OCI-LY7 (cell line): Measurements from ENCODE around the gene HHLA2. TPM values are rescaled to one million over a fixed set of nuclear protein-coding genes. Genes with fewer than 3 reads are reported as not detected.

Source experiments
- BruUV-seq: library from RNA; stranded (reverse); fragments of 400-500 nt; replicated peaks from 2 replicates; lab custom pipeline; 2021; lab: Mats Ljungman, UMichigan
- CTCF ChIA-PET: fragments of 300-600 bp; sonication (Branson Sonifier 250); formaldehyde crosslinking; loops from one replicate; lab custom pipeline; 2022; ENCODE audit warnings: antibody characterized with exemption; ENCODE audit not compliant: unreplicated experiment; lab: Charles Lee
- POLR2A ChIA-PET: fragments of 300-600 bp; sonication (Branson Sonifier 250); formaldehyde crosslinking; loops from one replicate; lab custom pipeline; 2022; ENCODE audit warnings: antibody characterized with exemption; lab: Charles Lee
- DNase-seq: peaks from one replicate; pipeline ENCODE4 v3.0.0-alpha.2; 2015; ENCODE audit warnings: low spot score
- H2AFZ ChIP-seq: fragments of 200-600 bp; sonication (generic), shearing (Covaris generic); 2 replicates; pipeline ENCODE4 v1.6.1; 2014; ENCODE audit warnings: mild to moderate bottlenecking, antibody characterized with exemption, low read length, moderate library complexity
- H3K27ac ChIP-seq: fragments of 200-600 bp; sonication (generic); 2 replicates; pipeline ENCODE4 v1.5.1; 2014; ENCODE audit warnings: mixed run types, low read depth, mild to moderate bottlenecking, moderate library complexity, low read length, inconsistent platforms; ENCODE audit not compliant: poor library complexity, severe bottlenecking
- H3K36me3 ChIP-seq: fragments of 200-600 bp; sonication (generic); 2 replicates; pipeline ENCODE4 v1.6.1; 2014; ENCODE audit warnings: mild to moderate bottlenecking, antibody characterized with exemption, low read length, moderate library complexity, mixed read lengths; ENCODE audit not compliant: insufficient read depth
- H3K4me1 ChIP-seq: fragments of 200-600 bp; sonication (generic); 2 replicates; pipeline ENCODE4 v1.5.1; 2014; ENCODE audit warnings: mild to moderate bottlenecking, low read length; ENCODE audit not compliant: insufficient read depth, poor library complexity, severe bottlenecking
- H3K4me2 ChIP-seq: fragments of 200-600 bp; sonication (generic); 2 replicates; pipeline ENCODE4 v1.6.1; 2014; ENCODE audit warnings: mild to moderate bottlenecking, low read length
- H3K4me3 ChIP-seq: fragments of 200-600 bp; sonication (generic); 2 replicates; pipeline ENCODE4 v1.5.1; 2014; ENCODE audit warnings: mild to moderate bottlenecking, low read depth, low read length; ENCODE audit not compliant: poor library complexity, severe bottlenecking
- H3K79me2 ChIP-seq: fragments of 200-600 bp; sonication (generic); 2 replicates; pipeline ENCODE4 v1.6.1; 2016; ENCODE audit warnings: low read depth, mild to moderate bottlenecking, low read length, moderate library complexity, mixed read lengths; ENCODE audit not compliant: insufficient read depth
- H3K9me2 ChIP-seq: fragments of 200-600 bp; sonication (generic); 2 replicates; pipeline ENCODE4 v1.6.1; 2016; ENCODE audit warnings: mild to moderate bottlenecking, low read length, mixed read lengths; ENCODE audit not compliant: insufficient read depth
- H3K9me3 ChIP-seq: fragments of 200-600 bp; sonication (generic); 2 replicates; pipeline ENCODE4 v1.6.1; 2014; ENCODE audit warnings: mild to moderate bottlenecking, mixed run types, low read length, mixed read lengths
- H4K20me1 ChIP-seq: fragments of 200-600 bp; sonication (generic); 2 replicates; pipeline ENCODE4 v1.6.1; 2014; ENCODE audit warnings: mild to moderate bottlenecking, antibody characterized with exemption, low read length, moderate library complexity, mixed read lengths; ENCODE audit not compliant: insufficient read depth
- CTCF ChIP-seq: fragments of 200-600 bp; sonication (generic); conservative IDR thresholded peaks from 2 replicates; pipeline ENCODE4 v1.5.1; 2014; ENCODE audit warnings: mild to moderate bottlenecking, antibody characterized with exemption, low read length, moderate library complexity, mixed read lengths
- EZH2phosphoT487 ChIP-seq: fragments of 200-600 bp; sonication (generic); IDR thresholded peaks from 2 replicates; pipeline ENCODE4 v1.6.1; 2018; ENCODE audit warnings: low read depth, borderline replicate concordance, mild to moderate bottlenecking, mixed run types, antibody characterized with exemption, low read length, moderate library complexity, mixed read lengths
- intact Hi-C: fragments of 100-400 bp; cut with micrococcal nuclease; formaldehyde crosslinking; loops from one replicate; pipeline ENCODE4 v1.10.0; 2022; ENCODE audit not compliant: unreplicated experiment
- total RNA-seq, 2 experiments: library from RNA; depleted of rRNA in 1 of 2; stranded (reverse); fragments of >200 nt in 1 of 2; shearing (Covaris generic) in 1 of 2; gene quantifications; 2 replicates each; pipeline ENCODE4 v1.2.3, GENCODE V29; 2014 to 2022

HHLA2 gene
- total RNA-seq, 2 experiments from 2014 or later: not detected

- no peaks in the 10 kb centered on the region for H3K79me2 ChIP-seq
- intact Hi-C loops: no loop called here
- POLR2A ChIA-PET: interaction anchor here (0.7 kb wide), 1 partner anchor 55 kb away, joined by 3 read pairs; no protein-coding TSS in a partner anchor
- CTCF ChIA-PET: no interaction called here
- no peak overlapping the region for H3K4me3 ChIP-seq
- no peaks in the 10 kb centered on the region for H3K9me2 ChIP-seq
- H3K27ac ChIP-seq: no peak overlapping the region
- no peaks in the 10 kb centered on the region for H3K4me1 ChIP-seq
- no peak overlapping the region for H3K4me2 ChIP-seq
- H4K20me1 ChIP-seq: no peaks in the 10 kb centered on the region
- TF ChIP-seq CTCF (no peak), EZH2phosphoT487 (no peak)
- H2AFZ ChIP-seq: no peak overlapping the region
- no peaks in the 10 kb centered on the region for H3K36me3 ChIP-seq
- no peak for DNase-seq
- no TSS peak for BruUV-seq
- no peaks in the 10 kb centered on the region for H3K9me3 ChIP-seq
These were observed 83.9 kb downstream of the HHLA2 start for GRCh38 chr3:108380128-108380795.

GRCh38 chr3:108381529-108382140, 85.3 kb downstream of the HHLA2 start:
- no peak for DNase-seq

More at GRCh38 chr3:108381529-108382140, 85.3 kb downstream of the HHLA2 start:
- TF ChIP-seq CTCF: no peak
- no peak for TF ChIP-seq EZH2phosphoT487
- H3K79me2 ChIP-seq: no peaks in the 10 kb centered on the region
- H3K4me3 ChIP-seq: no peak overlapping the region
- POLR2A ChIA-PET: no interaction called here
- H3K9me3 ChIP-seq: no peaks in the 10 kb centered on the region
- H3K4me2 ChIP-seq: no peak overlapping the region
- H3K4me1 ChIP-seq: no peaks in the 10 kb centered on the region
- no peak overlapping the region for H2AFZ ChIP-seq
- CTCF ChIA-PET: no interaction called here
- H3K9me2 ChIP-seq: no peaks in the 10 kb centered on the region
- no peaks in the 10 kb centered on the region for H4K20me1 ChIP-seq
- intact Hi-C loops: no loop called here
- H3K27ac ChIP-seq: no peak overlapping the region
- no peaks in the 10 kb centered on the region for H3K36me3 ChIP-seq
- no TSS peak for BruUV-seq
